Liver (tissue), 3 donors: Measurements from ENCODE around the gene RGPD4.

Experiments used
- CTCF ChIP-seq: fragments of 150-350 bp; IDR thresholded peaks from 2 replicates; pipeline ENCODE4 v1.5.1; 2017; ENCODE audit warnings: improper control_type of control experiment, low read depth, low read length; ENCODE audit not compliant: missing input control
- FOXA1 ChIP-seq: IDR thresholded peaks from 2 replicates; pipeline ENCODE4 v1.6.1; 2016; ENCODE audit warnings: antibody characterized with exemption
- GABPA ChIP-seq, 2 donors: IDR thresholded peaks in 1 of 2; conservative IDR thresholded peaks in 1 of 2; 2 replicates each; pipeline ENCODE4 v1.6.1; 2016; ENCODE audit warnings: antibody characterized with exemption in 2 of 2, mild to moderate bottlenecking in 1 of 2, moderate library complexity in 1 of 2
- HNF4A ChIP-seq, 2 donors: conservative IDR thresholded peaks; 2 replicates each; pipeline ENCODE4 v1.6.1; 2016; ENCODE audit warnings: antibody characterized with exemption in 2 of 2, mild to moderate bottlenecking in 2 of 2
- MAX ChIP-seq: IDR thresholded peaks from 2 replicates; pipeline ENCODE4 v1.6.1; 2016; ENCODE audit warnings: antibody characterized with exemption
- NR2F2 ChIP-seq: IDR thresholded peaks from 2 replicates; pipeline ENCODE4 v1.6.1; 2016; ENCODE audit warnings: antibody characterized with exemption
- RAD21 ChIP-seq, 2 donors: IDR thresholded peaks; 2 replicates each; pipeline ENCODE4 v1.6.1; 2016; ENCODE audit warnings: antibody characterized with exemption in 2 of 2, mild to moderate bottlenecking in 2 of 2
- REST ChIP-seq: IDR thresholded peaks from 2 replicates; pipeline ENCODE4 v1.6.1; 2016; ENCODE audit warnings: antibody characterized with exemption, mild to moderate bottlenecking
- SP1 ChIP-seq: IDR thresholded peaks from 2 replicates; pipeline ENCODE4 v1.6.1; 2018; ENCODE audit warnings: antibody characterized with exemption, mild to moderate bottlenecking
- TAF1 ChIP-seq: conservative IDR thresholded peaks from 2 replicates; pipeline ENCODE4 v1.6.1; 2016; ENCODE audit warnings: antibody characterized with exemption, mild to moderate bottlenecking
- TF ChIP-seq, protein P1 (sequence below): IDR thresholded peaks from 2 replicates; pipeline ENCODE4 v1.6.1; 2016; ENCODE audit warnings: antibody characterized with exemption
- TF ChIP-seq, protein P2 (sequence below): IDR thresholded peaks from 2 replicates; pipeline ENCODE4 v1.6.1; 2016; ENCODE audit warnings: antibody characterized with exemption
- donor health status: healthy.
- donor health status: healthy.

DNA sequence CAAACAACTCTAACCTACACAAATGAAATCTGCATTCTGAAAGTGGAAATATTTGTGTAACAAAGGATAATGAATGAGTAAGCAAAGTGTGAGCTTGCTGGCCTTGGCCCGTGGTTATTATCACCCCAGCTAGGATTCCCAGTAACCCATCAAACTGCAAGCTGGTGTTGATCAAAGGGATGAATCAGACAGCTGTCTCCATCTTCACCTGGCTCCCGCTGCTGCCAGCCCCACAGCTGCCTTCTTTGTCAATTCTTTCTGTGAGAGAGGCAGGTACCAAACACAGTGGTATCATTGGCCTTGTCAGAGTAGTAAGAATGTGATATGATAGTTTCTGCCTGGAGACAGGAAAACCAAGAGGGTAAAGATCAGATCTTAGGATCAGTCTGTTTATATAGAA, 25.2 kb upstream of the RGPD4 start:
- TF ChIP-seq CTCF (no peak), SP1 (no peak), TAF1 (no peak), FOXA1 (no peak), NR2F2 (no peak), GABPA (IDR thresholded peaks at IDR 0.05 in 1 of 2, conservative IDR thresholded peaks at IDR 0.05 in 1 of 2) (no peak), RAD21 (IDR thresholded peaks at IDR 0.05) (no peak), MAX (no peak), REST (no peak), HNF4A (conservative IDR thresholded peaks at IDR 0.05) (no peak)
- TF ChIP-seq, protein P1, sequence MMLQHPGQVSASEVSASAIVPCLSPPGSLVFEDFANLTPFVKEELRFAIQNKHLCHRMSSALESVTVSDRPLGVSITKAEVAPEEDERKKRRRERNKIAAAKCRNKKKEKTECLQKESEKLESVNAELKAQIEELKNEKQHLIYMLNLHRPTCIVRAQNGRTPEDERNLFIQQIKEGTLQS: no peak
- TF ChIP-seq, protein P2, sequence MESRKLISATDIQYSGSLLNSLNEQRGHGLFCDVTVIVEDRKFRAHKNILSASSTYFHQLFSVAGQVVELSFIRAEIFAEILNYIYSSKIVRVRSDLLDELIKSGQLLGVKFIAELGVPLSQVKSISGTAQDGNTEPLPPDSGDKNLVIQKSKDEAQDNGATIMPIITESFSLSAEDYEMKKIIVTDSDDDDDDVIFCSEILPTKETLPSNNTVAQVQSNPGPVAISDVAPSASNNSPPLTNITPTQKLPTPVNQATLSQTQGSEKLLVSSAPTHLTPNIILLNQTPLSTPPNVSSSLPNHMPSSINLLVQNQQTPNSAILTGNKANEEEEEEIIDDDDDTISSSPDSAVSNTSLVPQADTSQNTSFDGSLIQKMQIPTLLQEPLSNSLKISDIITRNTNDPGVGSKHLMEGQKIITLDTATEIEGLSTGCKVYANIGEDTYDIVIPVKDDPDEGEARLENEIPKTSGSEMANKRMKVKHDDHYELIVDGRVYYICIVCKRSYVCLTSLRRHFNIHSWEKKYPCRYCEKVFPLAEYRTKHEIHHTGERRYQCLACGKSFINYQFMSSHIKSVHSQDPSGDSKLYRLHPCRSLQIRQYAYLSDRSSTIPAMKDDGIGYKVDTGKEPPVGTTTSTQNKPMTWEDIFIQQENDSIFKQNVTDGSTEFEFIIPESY: no peak
